ENCODE measurements around the gene MOB2.

- TF ChIP-seq POLR2A (IDR thresholded peaks at IDR 0.05): no peak
- TF ChIP-seq CTCF (IDR thresholded peaks at IDR 0.05): no peak
Observed at GRCh38 chr11:1462698-1462975, 23.9 kb downstream of the MOB2 start.

Measured in Peyer's patch (tissue), 4 donors.